Measurements from ENCODE around the gene CNTD1. TPM values are rescaled to one million over a fixed set of nuclear protein-coding genes. Genes with fewer than 3 reads are reported as not detected.

Gene CNTD1
- total RNA-seq, 3 donors from 2014 or later (not counting 1 experiment from before 2014, with no cell fraction given), result not detected

DNA sequence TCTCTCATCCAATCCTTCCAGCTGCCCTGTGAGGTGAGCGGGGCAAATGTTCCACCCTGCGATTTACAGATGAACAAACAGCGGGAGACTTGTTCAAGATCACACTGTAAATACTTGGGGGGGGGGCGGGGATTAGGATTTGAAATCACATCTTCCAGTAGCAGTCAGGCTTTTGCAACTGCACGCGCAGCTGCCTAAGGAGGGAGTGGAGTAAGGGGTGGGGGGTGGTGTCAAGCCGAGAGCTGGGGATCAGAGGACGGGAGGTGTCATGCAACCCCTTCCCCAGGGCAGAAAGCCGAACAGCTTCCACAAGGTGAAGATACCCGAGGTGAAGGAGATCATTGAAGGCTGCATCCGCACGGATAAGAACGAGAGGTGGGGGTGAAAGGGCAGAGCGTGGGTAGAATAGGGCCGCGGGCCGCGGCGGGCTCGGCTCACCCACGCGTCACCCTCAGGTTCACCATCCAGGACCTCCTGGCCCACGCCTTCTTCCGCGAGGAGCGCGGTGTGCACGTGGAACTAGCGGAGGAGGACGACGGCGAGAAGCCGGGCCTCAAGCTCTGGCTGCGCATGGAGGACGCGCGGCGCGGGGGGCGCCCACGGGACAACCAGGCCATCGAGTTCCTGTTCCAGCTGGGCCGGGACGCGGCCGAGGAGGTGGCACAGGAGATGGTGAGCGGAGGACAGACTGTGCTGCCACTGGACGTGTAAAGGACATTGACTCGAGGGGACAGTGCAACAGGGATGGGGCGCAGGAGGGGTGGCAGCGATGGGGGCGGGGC is 13.7 kb upstream of the CNTD1 start:
- H3K36me3 Mint-ChIP-seq, result no peaks in the 10 kb centered on the region
- no peak overlapping the region for H3K4me3 Mint-ChIP-seq

DNA sequence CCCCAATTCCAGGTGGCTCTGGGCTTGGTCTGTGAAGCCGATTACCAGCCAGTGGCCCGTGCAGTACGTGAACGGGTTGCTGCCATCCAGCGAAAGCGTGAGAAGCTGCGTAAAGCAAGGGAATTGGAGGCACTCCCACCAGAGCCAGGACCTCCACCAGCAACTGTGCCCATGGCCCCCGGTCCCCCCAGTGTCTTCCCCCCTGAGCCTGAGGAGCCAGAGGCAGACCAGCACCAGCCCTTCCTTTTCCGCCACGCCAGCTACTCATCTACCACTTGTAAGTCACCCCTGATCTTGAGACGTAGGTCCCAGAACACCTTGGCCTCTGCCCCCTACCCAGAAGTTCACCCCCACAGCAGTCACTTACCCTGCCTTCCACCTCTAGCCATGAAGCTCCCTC is 11.4 kb upstream of the CNTD1 start:
- no peaks in the 10 kb centered on the region for H3K9me3 ChIP-seq (ENCODE audit: control insufficient read depth, insufficient read depth, low read length)
- no peak overlapping the region for H3K4me3 Mint-ChIP-seq
- H3K27ac Mint-ChIP-seq, result no peak overlapping the region
- no peaks in the 10 kb centered on the region for H3K4me1 ChIP-seq (ENCODE audit: control insufficient read depth, insufficient read depth, low read length)
- no peak overlapping the region for H3K27ac ChIP-seq (ENCODE audit: low read length)
- no peaks in the 10 kb centered on the region for H3K9me3 Mint-ChIP-seq
- no peak overlapping the region for H3K4me3 ChIP-seq (ENCODE audit: low read length)
- H3K27me3 Mint-ChIP-seq (ENCODE audit: low read depth in 2 of 2), result peaks cover 49 to 57% of the 10 kb centered on the region in 2 donors
- DNase-seq (no peak), ATAC-seq (no peak)
- H3K36me3 ChIP-seq (ENCODE audit: control insufficient read depth, insufficient read depth, low read length), result no peaks in the 10 kb centered on the region
- H3K27me3 ChIP-seq (ENCODE audit: control insufficient read depth, insufficient read depth, low read length), result peaks cover 25% of the 10 kb centered on the region
- intact Hi-C loops (cut with micrococcal nuclease), result no loop called here
- TF ChIP-seq, protein P1, sequence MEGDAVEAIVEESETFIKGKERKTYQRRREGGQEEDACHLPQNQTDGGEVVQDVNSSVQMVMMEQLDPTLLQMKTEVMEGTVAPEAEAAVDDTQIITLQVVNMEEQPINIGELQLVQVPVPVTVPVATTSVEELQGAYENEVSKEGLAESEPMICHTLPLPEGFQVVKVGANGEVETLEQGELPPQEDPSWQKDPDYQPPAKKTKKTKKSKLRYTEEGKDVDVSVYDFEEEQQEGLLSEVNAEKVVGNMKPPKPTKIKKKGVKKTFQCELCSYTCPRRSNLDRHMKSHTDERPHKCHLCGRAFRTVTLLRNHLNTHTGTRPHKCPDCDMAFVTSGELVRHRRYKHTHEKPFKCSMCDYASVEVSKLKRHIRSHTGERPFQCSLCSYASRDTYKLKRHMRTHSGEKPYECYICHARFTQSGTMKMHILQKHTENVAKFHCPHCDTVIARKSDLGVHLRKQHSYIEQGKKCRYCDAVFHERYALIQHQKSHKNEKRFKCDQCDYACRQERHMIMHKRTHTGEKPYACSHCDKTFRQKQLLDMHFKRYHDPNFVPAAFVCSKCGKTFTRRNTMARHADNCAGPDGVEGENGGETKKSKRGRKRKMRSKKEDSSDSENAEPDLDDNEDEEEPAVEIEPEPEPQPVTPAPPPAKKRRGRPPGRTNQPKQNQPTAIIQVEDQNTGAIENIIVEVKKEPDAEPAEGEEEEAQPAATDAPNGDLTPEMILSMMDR (IDR thresholded peaks at IDR 0.05), result no peak
- WGBS (ENCODE audit: insufficient coverage), result 84% methylated on average over 11 of the region's 11 CpGs
- H3K36me3 Mint-ChIP-seq, result no peaks in the 10 kb centered on the region
- peaks cover 0 to 5% of the 10 kb centered on the region in 2 donors for H3K4me1 Mint-ChIP-seq

More for the DNA sequence above, 13.7 kb upstream of the CNTD1 start:
- TF ChIP-seq, protein P1 (IDR thresholded peaks at IDR 0.05), result no peak
- Mint-ChIP-seq H3K27me3 (ENCODE audit: low read depth in 2 of 2) (peaks cover 49 to 59% of the 10 kb centered on the region in 2 donors), H3K4me1 (peaks cover 0 to 11% of the 10 kb centered on the region in 2 donors), H3K9me3 (no peaks in the 10 kb centered on the region), H3K27ac (no peak overlapping the region)
- DNase-seq (peak in 1 of 2 donors; percentile 27), ATAC-seq (no peak)
- intact Hi-C loops (cut with micrococcal nuclease), result no loop called here
- H3K4me1 ChIP-seq (ENCODE audit: control insufficient read depth, insufficient read depth, low read length), result peaks cover 8% of the 10 kb centered on the region
- peaks cover 37% of the 10 kb centered on the region for H3K27me3 ChIP-seq (ENCODE audit: control insufficient read depth, insufficient read depth, low read length)
- H3K4me3 ChIP-seq (ENCODE audit: low read length), result no peak overlapping the region
- H3K27ac ChIP-seq (ENCODE audit: low read length), result no peak overlapping the region
- no peaks in the 10 kb centered on the region for H3K36me3 ChIP-seq (ENCODE audit: control insufficient read depth, insufficient read depth, low read length)
- WGBS (ENCODE audit: insufficient coverage), result 9% methylated on average over 51 of the region's 52 CpGs
- no peaks in the 10 kb centered on the region for H3K9me3 ChIP-seq (ENCODE audit: control insufficient read depth, insufficient read depth, low read length)

DNA sequence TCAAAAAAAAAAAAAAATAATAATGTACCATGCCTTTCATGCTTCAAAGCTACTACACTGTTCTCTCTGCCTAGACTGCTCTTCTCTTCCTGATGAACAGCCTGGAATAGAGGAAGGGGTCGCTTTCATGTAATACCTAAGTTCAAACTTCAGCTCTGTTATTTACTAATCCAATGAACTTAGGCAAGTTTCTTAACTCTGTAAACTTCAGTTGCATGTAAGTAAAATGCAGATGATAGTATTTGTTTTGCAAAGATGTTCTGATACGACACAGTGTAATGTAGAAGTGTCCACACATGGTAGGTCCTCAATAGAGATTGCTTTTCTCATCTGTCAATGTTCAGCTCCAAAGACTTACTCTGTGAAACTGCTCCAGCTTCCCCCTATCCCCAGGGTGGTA is 6.7 kb upstream of the CNTD1 start:
- H3K36me3 Mint-ChIP-seq, result no peaks in the 10 kb centered on the region
- peaks cover 0 to 23% of the 10 kb centered on the region in 2 donors for H3K4me1 Mint-ChIP-seq
- Histone ChIP-seq H3K9me3 (ENCODE audit: control insufficient read depth, insufficient read depth, low read length) (no peaks in the 10 kb centered on the region), H3K27ac (ENCODE audit: low read length) (no peak overlapping the region), H3K27me3 (ENCODE audit: control insufficient read depth, insufficient read depth, low read length) (peaks cover 4% of the 10 kb centered on the region), H3K4me3 (ENCODE audit: low read length) (no peak overlapping the region), H3K36me3 (ENCODE audit: control insufficient read depth, insufficient read depth, low read length) (no peaks in the 10 kb centered on the region), H3K4me1 (ENCODE audit: control insufficient read depth, insufficient read depth, low read length) (no peaks in the 10 kb centered on the region)
- ATAC-seq (no peak), DNase-seq (no peak)
- TF ChIP-seq, protein P1 (IDR thresholded peaks at IDR 0.05), result no peak
- H3K27me3 Mint-ChIP-seq (ENCODE audit: low read depth in 2 of 2), result peaks cover 14 to 28% of the 10 kb centered on the region in 2 donors
- no peak overlapping the region for H3K27ac Mint-ChIP-seq
- no peak overlapping the region for H3K4me3 Mint-ChIP-seq
- intact Hi-C loops (cut with micrococcal nuclease), result no loop called here
- no peaks in the 10 kb centered on the region for H3K9me3 Mint-ChIP-seq
- WGBS (ENCODE audit: insufficient coverage), result 83% methylated on average over 1 of the region's 2 CpGs
